Prostate gland (tissue), 2 donors: ENCODE results near the gene TTC27.

Experiments used
- CTCF ChIP-seq, 4 experiments: fragments of 200-600 bp in 2 of 4; fragments of 450-650 bp in 2 of 4; sonication (generic) in 2 of 4; IDR thresholded peaks; 1 replicate in 3 of 4; 2 replicates in 1 of 4; pipeline ENCODE4 v1.5.1; 2016 to 2019; ENCODE audit warnings: antibody characterized with exemption in 4 of 4, mild to moderate bottlenecking in 2 of 4, moderate library complexity in 2 of 4
- POLR2A ChIP-seq: fragments of 450-650 bp; IDR thresholded peaks from one replicate; pipeline ENCODE4 v1.6.1; 2016; ENCODE audit warnings: antibody characterized with exemption, mild to moderate bottlenecking

- no peak for TF ChIP-seq POLR2A
- TF ChIP-seq CTCF (IDR thresholded peaks at IDR 0.05), result no peak
These were observed 183.8 kb downstream of the TTC27 start for GRCh38 chr2:32811696-32812095.
